ENCODE measurements around the gene GLI3.

DNA sequence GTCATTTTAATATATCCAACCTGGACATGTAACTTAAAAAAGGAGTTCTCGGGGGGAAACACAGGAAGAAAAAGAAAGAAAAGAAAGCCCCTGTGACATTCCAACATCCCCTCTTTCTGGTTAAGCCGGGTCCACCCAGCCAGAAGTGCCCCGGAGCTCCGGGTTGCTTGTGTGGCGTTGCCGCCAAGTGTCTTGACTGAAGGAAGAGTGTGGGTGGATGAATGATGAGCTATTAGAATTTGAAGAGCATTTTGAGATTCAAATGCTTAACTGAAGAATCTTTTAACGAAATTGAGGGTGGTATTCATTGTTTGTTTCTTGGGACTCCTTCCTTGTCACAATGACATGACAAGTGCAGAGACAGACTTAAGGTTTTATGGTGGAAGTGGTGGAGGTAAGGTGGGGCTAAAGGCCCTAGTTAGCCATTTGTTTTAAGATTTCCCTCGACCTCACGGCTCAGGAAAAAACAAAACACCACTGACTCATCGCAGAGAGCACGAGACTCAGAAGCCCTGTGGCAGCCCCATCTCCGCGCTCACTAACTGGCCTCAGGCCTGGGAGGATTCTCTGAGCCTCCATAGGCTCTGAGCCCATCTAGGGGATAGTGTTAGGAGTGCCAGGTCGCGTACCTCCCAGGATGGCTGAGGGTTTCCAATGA lies 1.8 kb upstream of the GLI3 start:
- TF ChIP-seq, protein P1, sequence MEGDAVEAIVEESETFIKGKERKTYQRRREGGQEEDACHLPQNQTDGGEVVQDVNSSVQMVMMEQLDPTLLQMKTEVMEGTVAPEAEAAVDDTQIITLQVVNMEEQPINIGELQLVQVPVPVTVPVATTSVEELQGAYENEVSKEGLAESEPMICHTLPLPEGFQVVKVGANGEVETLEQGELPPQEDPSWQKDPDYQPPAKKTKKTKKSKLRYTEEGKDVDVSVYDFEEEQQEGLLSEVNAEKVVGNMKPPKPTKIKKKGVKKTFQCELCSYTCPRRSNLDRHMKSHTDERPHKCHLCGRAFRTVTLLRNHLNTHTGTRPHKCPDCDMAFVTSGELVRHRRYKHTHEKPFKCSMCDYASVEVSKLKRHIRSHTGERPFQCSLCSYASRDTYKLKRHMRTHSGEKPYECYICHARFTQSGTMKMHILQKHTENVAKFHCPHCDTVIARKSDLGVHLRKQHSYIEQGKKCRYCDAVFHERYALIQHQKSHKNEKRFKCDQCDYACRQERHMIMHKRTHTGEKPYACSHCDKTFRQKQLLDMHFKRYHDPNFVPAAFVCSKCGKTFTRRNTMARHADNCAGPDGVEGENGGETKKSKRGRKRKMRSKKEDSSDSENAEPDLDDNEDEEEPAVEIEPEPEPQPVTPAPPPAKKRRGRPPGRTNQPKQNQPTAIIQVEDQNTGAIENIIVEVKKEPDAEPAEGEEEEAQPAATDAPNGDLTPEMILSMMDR (IDR thresholded peaks at IDR 0.05), result no peak
- TF ChIP-seq REST (IDR thresholded peaks at IDR 0.05; ENCODE audit: low read depth, low read length), result no peak
- TF ChIP-seq, protein P2, sequence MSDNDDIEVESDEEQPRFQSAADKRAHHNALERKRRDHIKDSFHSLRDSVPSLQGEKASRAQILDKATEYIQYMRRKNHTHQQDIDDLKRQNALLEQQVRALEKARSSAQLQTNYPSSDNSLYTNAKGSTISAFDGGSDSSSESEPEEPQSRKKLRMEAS (IDR thresholded peaks at IDR 0.05; ENCODE audit: low read depth), result no peak
- no peak for TF ChIP-seq RFX5 (IDR thresholded peaks at IDR 0.05; ENCODE audit: low read length)
- TF ChIP-seq ELF1 (IDR thresholded peaks at IDR 0.05), result no peak
- TF ChIP-seq NFIC (IDR thresholded peaks at IDR 0.05; ENCODE audit: borderline replicate concordance), result no peak
- no peak for TF ChIP-seq USF2 (IDR thresholded peaks at IDR 0.05; ENCODE audit: borderline replicate concordance, low read depth, low read length)
- no peak for TF ChIP-seq EZH2phosphoT487 (IDR thresholded peaks at IDR 0.05; ENCODE audit: borderline replicate concordance, low read depth)
- no peak for TF ChIP-seq CHD2 (IDR thresholded peaks at IDR 0.05; ENCODE audit: low read length, partially characterized antibody)
- TF ChIP-seq POLR2AphosphoS5 (IDR thresholded peaks at IDR 0.05; ENCODE audit: low read depth, low read length), result no peak
- no peak for TF ChIP-seq JUND (IDR thresholded peaks at IDR 0.05)

All from SK-N-SH (cell line).